Activated CD8-positive, alpha-beta memory T cell treated with anti-CD3 and anti-CD28 coated beads, Interleukin-2, amount 50 U/mL, for 4 hours (primary cell): ENCODE results near the gene EPHA3.

Source experiments
- DNase-seq: peaks from one replicate; pipeline ENCODE4 v3.0.0-alpha.2; 2020

Gene EPHA3

GRCh38 chr3:89372456-89372855 lies 265.0 kb downstream of the EPHA3 start:
- no peak for DNase-seq

- no peak for DNase-seq
Observed at GRCh38 chr3:89373434-89373833, 266.0 kb downstream of the EPHA3 start.

GRCh38 chr3:89375451-89375850 lies 268.0 kb downstream of the EPHA3 start:
- no peak for DNase-seq

DNA sequence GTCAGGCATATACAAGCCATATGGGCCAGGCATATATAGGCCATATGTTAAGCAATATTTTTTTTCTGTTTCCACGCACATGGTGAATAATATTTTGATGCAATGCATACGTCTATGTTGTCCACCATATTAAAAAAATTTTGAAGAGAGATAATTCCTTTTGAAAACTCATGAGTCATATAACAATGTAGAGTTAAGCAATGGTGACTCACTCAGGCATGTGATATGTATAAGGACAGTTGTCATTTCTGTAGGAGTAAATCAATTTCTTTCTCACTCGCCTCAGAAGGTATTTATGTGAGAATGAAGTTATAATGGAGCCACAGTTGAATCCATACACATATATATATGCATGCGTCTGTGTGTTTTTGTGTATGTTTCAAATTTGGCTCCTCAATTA lies 272.6 kb downstream of the EPHA3 start:
- DNase-seq = no peak

DNA sequence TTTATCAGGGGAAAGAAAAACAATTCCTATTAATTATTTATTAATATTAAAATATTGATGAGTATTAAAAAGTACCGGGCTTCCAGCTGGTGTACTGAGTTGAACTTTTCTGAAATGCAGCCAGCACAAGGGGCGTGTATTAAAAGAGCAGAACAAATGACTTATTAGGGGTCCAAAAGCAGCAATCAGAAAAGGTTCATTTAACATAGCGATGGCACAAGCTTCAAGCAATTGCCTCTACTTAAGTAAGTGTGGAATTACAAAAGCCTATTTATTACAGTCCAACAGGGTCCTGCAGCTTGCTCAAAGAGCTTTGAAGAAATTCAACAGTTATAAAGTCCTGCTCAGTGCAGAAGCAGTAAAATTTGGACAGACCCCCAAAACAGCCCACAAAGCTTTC lies 285.6 kb downstream of the EPHA3 start:
- DNase-seq = no peak

DNA sequence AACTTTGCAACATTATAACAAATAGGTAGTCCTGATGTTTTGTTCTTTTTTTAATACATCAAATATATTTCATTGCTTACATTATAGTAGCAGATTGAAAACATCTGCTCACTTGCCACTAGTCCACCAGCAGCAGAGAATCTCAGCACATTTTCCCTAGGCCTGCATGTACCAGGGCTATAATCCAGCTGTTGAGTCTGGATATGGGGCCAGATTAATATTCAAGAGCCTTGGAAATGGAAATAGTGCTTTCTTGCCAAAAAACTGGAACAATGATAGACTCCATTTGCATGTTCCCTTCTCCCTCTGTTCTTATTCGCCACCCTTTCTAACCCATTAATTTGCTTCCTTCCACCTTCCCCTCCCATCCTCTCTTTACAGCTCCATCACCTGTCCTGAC lies 288.0 kb downstream of the EPHA3 start:
- DNase-seq = no peak

DNA sequence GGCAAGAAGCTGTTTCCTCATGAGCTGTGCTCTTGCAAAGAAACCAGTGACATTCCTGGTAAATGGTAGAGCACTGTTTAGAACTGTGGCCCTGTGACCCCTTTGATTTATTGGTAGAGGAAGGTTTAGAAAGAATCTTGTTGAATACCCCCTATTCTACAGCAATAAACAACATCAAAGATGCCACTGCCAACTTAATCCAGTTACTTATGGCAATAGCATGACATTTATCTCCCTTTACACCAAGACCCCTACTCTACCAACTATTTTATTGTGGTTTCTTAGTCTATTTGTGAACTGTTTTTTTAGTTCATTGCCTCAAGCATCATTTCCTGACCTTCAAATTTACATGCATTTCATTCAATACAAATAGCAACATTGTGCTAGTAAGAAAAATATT lies 288.6 kb downstream of the EPHA3 start:
- no peak for DNase-seq

GRCh38 chr3:89402051-89402450 lies 294.6 kb downstream of the EPHA3 start:
- DNase-seq = no peak

- DNase-seq = no peak
Observed at GRCh38 chr3:89405176-89405575, 297.8 kb downstream of the EPHA3 start.

DNA sequence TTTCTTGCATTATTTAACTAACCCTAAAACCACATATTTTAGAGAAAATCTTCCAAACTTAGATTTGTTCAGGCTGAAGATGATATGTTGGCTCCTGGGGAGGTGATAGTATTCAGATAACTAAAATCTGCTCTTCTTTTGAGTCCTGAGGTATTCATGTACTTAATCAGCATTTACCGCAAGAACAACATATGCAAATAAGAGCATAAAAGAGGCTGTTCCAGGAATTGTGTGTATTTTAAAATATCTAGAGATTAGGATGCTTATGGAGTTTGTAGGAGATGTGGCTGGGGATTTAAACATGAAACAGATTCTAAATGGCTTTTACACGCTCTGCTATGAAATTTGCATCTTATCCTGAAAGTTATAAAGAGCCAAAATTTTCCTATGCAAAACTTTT lies 298.2 kb downstream of the EPHA3 start:
- no peak for DNase-seq

GRCh38 chr3:89411201-89411600 lies 303.8 kb downstream of the EPHA3 start:
- DNase-seq = no peak

- DNase-seq = no peak
Observed at GRCh38 chr3:89414270-89414669, 306.8 kb downstream of the EPHA3 start.

DNA sequence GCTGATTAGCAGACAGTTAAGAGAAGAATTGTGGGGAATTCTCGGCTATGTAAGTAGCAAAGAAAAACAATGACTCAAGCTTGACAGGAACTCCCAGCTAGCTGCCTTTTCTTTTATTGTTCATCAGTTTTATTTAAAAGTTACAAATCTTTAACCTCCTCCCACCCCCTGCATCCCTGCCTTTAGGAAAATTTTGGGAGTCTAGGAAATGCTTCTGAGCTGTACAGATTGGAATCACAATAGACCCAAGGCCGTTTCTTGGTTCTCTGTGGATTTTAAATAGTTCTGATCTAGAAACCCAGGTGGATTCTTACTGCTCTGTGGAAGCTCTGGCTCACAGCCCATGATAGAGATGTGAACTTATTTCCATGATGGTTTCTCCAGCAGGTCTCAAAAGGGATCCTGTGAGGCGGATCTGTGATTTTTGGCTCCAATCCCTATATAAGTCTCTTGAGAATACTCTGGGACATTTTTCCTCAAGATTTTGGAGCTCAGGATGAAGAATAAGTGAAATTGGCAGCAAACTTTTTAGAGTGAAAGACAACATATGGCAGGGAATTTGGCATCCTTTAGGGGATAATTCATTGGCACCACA lies 312.3 kb downstream of the EPHA3 start:
- DNase-seq = no peak

- DNase-seq = no peak
Observed at GRCh38 chr3:89426060-89426459, 318.6 kb downstream of the EPHA3 start.

DNA sequence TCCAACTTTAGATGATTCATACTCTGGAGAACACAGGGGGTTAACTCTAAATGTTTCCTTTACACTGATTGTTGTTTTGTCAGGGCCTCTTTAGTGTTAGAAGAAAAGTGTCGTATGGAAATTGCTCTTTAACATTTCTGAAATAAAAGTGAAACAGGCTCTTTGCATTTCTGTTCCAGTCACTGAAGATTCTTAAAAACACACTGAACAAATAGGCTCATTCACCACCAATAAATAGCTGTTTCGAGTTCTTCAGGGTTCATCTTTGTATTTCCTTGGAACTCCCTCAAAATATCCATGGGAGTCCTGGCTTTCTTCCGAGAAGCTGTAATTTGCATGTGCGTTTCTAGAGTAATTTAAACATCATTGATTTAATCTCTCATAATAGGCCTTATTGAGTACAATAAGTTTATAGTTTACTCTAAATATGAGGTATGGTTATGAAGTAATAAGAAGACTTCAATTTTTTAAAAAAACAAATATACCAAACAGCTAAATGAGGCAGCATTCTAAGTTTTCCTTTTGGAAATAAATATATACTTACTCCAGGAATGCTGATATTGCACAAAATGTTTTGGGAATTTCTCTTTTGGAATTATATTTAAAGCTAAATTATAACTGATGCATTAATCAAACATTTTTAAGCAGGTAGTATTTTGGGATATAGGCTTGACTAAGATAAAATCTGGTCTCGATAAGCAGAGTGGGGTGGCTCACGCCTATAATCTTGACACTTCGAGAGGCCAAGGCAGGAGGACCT lies 327.4 kb downstream of the EPHA3 start:
- DNase-seq = no peak

GRCh38 chr3:89436846-89437245 lies 329.4 kb downstream of the EPHA3 start:
- no peak for DNase-seq

DNA sequence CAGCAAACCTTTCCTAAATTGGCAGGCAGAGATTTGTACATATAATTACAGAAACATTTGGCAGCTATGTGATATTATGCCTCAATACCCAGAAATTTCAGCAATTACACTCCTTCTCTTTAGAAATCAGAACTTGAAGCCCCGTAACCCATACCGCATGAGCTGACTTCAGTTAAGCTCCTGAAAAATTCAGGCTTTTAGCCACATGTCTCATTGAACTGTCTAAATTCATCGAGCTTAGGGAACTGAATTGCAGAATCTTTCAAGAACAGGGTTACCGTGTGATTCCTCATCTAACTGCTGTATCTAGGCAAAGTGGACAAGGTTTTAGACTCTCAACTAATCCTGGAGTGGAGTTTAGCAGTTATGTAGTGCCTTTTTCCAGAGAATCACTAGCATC lies 333.0 kb downstream of the EPHA3 start:
- DNase-seq = no peak

DNA sequence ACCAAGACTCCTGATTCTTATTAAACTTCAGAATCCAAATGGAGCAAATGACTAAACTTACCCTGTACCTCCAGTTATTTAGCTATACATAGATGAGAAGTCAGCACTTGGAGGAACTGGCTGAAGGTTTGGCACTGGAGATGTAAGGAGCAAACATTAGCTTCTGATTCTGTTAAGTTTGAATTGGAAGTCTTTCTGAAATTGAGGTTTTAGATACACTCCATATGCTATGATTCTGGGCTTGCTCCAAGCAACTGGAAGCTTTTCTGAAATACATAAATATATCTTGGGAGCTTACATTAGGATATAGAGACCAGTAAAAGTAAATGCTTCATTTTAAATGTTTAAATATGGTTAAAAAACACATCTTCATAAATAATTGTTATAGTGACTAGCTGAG lies 333.7 kb downstream of the EPHA3 start:
- DNase-seq = no peak

GRCh38 chr3:89446593-89446992 lies 339.2 kb downstream of the EPHA3 start:
- no peak for DNase-seq

DNA sequence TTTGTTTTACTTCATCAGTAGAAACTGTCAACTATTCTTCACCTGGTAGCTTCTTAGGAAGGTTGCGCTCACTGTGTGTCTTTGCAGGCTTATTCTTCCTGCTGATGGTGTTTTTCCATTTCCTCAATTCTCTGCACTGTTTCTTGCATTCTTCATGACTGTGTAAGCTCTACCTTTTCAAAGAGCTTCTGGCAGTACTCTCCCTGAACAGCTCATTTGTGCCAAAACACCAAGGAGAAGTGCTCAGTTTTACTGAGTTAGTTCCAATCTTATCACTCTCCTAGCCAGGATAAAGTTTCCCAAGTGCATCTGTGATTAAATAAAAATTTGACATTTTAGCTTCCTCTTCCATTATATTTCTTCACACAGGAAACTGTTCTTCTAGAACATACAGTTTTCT lies 339.8 kb downstream of the EPHA3 start:
- DNase-seq = no peak

GRCh38 chr3:89449086-89449485 lies 341.7 kb downstream of the EPHA3 start:
- DNase-seq = no peak

DNA sequence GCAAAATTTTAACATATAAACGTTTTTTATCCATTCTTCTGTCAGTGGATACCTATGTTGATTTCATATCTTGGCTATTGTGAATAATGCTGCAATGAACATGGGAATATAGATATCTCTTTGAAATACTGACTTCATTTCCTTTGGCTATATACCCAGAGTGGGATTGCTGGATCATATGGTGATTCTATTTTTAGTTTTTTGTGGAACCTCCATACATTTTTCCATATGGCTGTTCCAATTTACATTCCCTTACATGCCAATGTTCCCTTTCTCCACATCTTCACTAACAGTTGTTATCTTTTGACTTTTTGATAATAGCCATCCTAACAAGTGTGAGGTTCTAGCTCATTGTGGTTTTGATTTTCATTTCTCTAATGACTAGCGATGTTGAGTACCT lies 344.6 kb downstream of the EPHA3 start:
- no peak for DNase-seq

DNA sequence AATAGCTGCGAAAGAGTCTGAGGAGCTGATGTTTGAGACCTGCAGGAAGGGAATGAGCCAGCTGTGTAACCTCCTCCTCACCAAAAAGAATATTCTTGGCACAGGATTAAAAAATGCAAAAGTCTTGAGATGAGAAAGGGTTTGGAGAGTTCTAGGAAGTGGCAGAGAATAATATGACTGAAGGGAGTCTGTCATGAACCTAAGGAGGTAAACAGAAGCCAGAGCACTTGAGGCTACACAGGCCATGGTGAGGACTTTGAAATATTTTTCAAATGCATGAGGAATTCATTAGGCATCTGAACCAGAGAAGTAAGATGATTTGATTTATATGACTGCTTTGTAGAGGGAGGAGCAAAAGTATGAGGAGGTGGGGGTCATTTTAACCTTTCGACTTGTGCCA lies 347.8 kb downstream of the EPHA3 start:
- no peak for DNase-seq

DNA sequence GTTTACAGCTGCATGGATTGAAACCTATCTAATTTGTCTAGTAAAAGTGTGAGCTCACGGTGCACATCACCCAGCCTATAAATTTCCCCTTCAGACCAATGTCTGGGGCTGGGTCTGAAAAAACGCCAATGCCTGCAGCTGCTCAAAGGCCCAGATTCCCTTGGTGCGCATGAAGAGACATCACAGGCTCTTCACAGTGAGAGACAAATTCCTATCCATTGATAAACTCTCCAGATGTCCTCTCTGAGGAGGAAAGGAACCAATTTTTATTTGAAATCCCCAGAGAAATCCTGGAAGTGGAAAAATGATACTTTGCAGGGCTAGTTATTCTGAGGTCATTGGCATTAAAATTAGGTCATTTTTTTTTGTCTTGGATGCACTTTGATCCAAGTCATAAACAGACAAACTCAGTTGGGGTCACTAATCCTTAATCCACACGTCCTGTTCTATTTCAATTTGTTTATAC lies 360.5 kb downstream of the EPHA3 start:
- DNase-seq = no peak

- no peak for DNase-seq
Observed at GRCh38 chr3:89472101-89472500, 364.7 kb downstream of the EPHA3 start.
